ENCODE data around the gene C11orf16. TPM values are rescaled to one million over a fixed set of nuclear protein-coding genes. Genes with fewer than 3 reads are reported as not detected.

C11orf16 gene
- total and polyA plus RNA-seq, 2 donors (not counting 1 experiment from before 2014, with no cell fraction given) = not detected

- Histone ChIP-seq H3K27ac (ENCODE audit: insufficient read depth, low read length) (no peak overlapping the region), H3K9me3 (ENCODE audit: control insufficient read depth, insufficient read depth, low read depth, low read length) (no peaks in the 10 kb centered on the region), H3K27me3 (ENCODE audit: control insufficient read depth, insufficient read depth, low read length) (no peaks in the 10 kb centered on the region), H4K20me1 (ENCODE audit: control insufficient read depth, extremely low read depth, insufficient read depth, low read length) (no peaks in the 10 kb centered on the region), H3K4me3 (replicated peaks in 1 of 4; ENCODE audit: control extremely low read depth in 1 of 4, insufficient read depth in 1 of 4, low read depth in 3 of 4, low read length in 4 of 4) (no peak overlapping the region), H3K36me3 (ENCODE audit: control insufficient read depth, insufficient read depth, low read length) (no peaks in the 10 kb centered on the region), H3K4me2 (ENCODE audit: extremely low read depth, insufficient read depth, low read length) (no peak overlapping the region), H2AFZ (ENCODE audit: low read length) (no peak overlapping the region), H3K4me1 (ENCODE audit: control insufficient read depth, extremely low read depth, insufficient read depth, low read length) (no peaks in the 10 kb centered on the region), H3K79me2 (ENCODE audit: control insufficient read depth, insufficient read depth, low read length) (no peaks in the 10 kb centered on the region), H3K9ac (ENCODE audit: insufficient read depth, low read length) (no peak overlapping the region)
- no peak for DNase-seq (ENCODE audit: low read depth in 2 of 2)
- TF ChIP-seq CTCF (conservative IDR thresholded peaks at IDR 0.05 in 1 of 2, IDR thresholded peaks at IDR 0.05 in 1 of 2; ENCODE audit: low read depth in 1 of 2, low read length in 2 of 2) = no peak
- TF ChIP-seq EZH2 (IDR thresholded peaks at IDR 0.05; ENCODE audit: low read length, missing control alignments) = no peak
These were observed 40.4 kb upstream of the C11orf16 start for GRCh38 chr11:8973121-8973520.

GRCh38 chr11:8971924-8972316, 39.2 kb upstream of the C11orf16 start:
- H3K9me3 ChIP-seq (ENCODE audit: control insufficient read depth, insufficient read depth, low read depth, low read length) = no peaks in the 10 kb centered on the region

GRCh38 chr11:8971196-8971923, 38.6 kb upstream of the C11orf16 start:
- DNase-seq (ENCODE audit: low read depth in 2 of 2) = no peak
- Histone ChIP-seq H3K36me3 (ENCODE audit: control insufficient read depth, insufficient read depth, low read length) (no peaks in the 10 kb centered on the region), H3K4me1 (ENCODE audit: control insufficient read depth, extremely low read depth, insufficient read depth, low read length) (no peaks in the 10 kb centered on the region), H4K20me1 (ENCODE audit: control insufficient read depth, extremely low read depth, insufficient read depth, low read length) (no peaks in the 10 kb centered on the region), H3K27ac (ENCODE audit: insufficient read depth, low read length) (no peak overlapping the region), H3K4me3 (replicated peaks in 1 of 4; ENCODE audit: control extremely low read depth in 1 of 4, insufficient read depth in 1 of 4, low read depth in 3 of 4, low read length in 4 of 4) (no peak overlapping the region), H3K4me2 (ENCODE audit: extremely low read depth, insufficient read depth, low read length) (no peak overlapping the region), H2AFZ (ENCODE audit: low read length) (no peak overlapping the region), H3K27me3 (ENCODE audit: control insufficient read depth, insufficient read depth, low read length) (no peaks in the 10 kb centered on the region), H3K9me3 (ENCODE audit: control insufficient read depth, insufficient read depth, low read depth, low read length) (no peaks in the 10 kb centered on the region), H3K9ac (ENCODE audit: insufficient read depth, low read length) (no peak overlapping the region), H3K79me2 (ENCODE audit: control insufficient read depth, insufficient read depth, low read length) (no peaks in the 10 kb centered on the region)
- TF ChIP-seq EZH2 (IDR thresholded peaks at IDR 0.05; ENCODE audit: low read length, missing control alignments) (no peak), CTCF (conservative IDR thresholded peaks at IDR 0.05 in 1 of 2, IDR thresholded peaks at IDR 0.05 in 1 of 2; ENCODE audit: low read depth in 1 of 2, low read length in 2 of 2) (no peak)

More at GRCh38 chr11:8971924-8972316, 39.2 kb upstream of the C11orf16 start:
- no peak for DNase-seq (ENCODE audit: low read depth in 2 of 2)
- H2AFZ ChIP-seq (ENCODE audit: low read length) = no peak overlapping the region
- H3K27ac ChIP-seq (ENCODE audit: insufficient read depth, low read length) = no peak overlapping the region
- no peaks in the 10 kb centered on the region for H3K36me3 ChIP-seq (ENCODE audit: control insufficient read depth, insufficient read depth, low read length)
- no peak overlapping the region for H3K4me2 ChIP-seq (ENCODE audit: extremely low read depth, insufficient read depth, low read length)
- no peak overlapping the region for H3K4me3 ChIP-seq (replicated peaks in 1 of 4; ENCODE audit: control extremely low read depth in 1 of 4, insufficient read depth in 1 of 4, low read depth in 3 of 4, low read length in 4 of 4)
- H3K9ac ChIP-seq (ENCODE audit: insufficient read depth, low read length) = no peak overlapping the region
- TF ChIP-seq CTCF (conservative IDR thresholded peaks at IDR 0.05 in 1 of 2, IDR thresholded peaks at IDR 0.05 in 1 of 2; ENCODE audit: low read depth in 1 of 2, low read length in 2 of 2) (no peak), EZH2 (IDR thresholded peaks at IDR 0.05; ENCODE audit: low read length, missing control alignments) (no peak)
- no peaks in the 10 kb centered on the region for H3K4me1 ChIP-seq (ENCODE audit: control insufficient read depth, extremely low read depth, insufficient read depth, low read length)
- H4K20me1 ChIP-seq (ENCODE audit: control insufficient read depth, extremely low read depth, insufficient read depth, low read length) = no peaks in the 10 kb centered on the region
- H3K79me2 ChIP-seq (ENCODE audit: control insufficient read depth, insufficient read depth, low read length) = no peaks in the 10 kb centered on the region
- no peaks in the 10 kb centered on the region for H3K27me3 ChIP-seq (ENCODE audit: control insufficient read depth, insufficient read depth, low read length)
